Measurements from ENCODE around the gene ZNF382.
"Not testable (repeated sequence)": the region's sequence is repeated elsewhere in the genome, so short reads cannot be mapped to it uniquely, and the experiment has no call there.

Gene ZNF382
- total RNA-seq, result 13.7 reads per million, percentile 38 among the genes with 10 or more reads in this experiment

DNA sequence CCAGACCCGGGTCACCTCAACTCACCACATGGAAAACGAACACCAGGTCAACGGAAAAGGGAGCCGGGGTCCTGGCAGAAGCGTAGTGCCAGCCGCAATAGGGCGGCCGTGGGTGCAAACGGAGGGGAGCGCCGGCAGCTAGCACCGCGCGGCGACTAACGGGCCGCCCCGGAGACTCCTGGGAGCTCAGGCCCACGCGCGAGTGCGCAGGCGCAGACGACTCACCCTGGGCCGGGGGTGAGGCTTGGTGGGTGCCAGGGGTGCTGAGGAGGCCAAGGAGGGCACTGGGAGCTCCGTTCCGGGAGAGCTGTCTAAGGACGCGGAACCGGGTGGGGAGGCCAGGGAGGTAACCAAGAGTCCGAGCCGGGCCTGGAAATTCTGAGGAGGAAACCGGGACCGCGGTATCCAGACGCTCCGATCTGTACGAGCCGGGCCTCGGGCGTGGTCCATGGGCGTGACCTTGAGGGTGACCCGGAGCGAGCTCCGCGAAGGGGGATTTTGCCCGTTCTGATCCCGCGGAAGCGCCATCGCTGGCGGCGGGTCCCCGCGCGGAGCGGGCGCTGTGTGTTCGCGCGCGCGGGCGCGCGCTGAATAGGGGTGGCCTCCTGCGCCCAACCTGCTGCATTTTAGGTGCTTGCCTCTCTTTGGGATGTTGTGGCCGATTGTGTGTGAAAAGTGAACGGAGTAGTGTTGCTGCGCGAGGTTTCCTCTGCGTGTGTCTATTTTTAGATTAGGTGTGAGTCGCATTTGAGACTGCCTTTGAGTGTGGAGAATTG lies at the start of gene ZNF382:
Gene ZNF382, plus strand, starts transcription at position 213 of the 776 bp plus-strand sequence. CDS start 4,602 bp downstream, outside the sequence.
- peak; percentile 79 for DNase-seq

GRCh38 chr19:36564391-36564790 lies 40.7 kb upstream of the ZNF382 start:
- no peak for DNase-seq

DNA sequence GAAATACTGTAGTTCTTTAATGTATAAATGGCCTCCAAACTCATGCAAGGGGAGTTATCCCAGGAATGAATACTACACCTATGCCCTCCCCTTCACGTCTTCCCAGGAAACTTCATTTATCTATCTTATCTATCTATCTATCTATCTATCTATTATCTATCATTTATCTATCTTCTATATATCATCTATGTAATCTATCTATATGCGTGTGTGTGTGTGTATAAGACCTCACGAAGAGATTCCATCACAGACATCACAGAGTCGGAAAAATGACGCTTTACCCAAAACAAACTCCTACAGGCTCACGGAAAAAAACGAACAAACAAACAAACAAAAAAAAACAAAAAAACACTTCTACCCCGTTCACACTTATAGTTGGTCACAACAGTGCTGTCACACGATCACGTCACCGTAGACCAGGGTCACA lies 32.5 kb upstream of the ZNF382 start:
- no peak for DNase-seq

DNA sequence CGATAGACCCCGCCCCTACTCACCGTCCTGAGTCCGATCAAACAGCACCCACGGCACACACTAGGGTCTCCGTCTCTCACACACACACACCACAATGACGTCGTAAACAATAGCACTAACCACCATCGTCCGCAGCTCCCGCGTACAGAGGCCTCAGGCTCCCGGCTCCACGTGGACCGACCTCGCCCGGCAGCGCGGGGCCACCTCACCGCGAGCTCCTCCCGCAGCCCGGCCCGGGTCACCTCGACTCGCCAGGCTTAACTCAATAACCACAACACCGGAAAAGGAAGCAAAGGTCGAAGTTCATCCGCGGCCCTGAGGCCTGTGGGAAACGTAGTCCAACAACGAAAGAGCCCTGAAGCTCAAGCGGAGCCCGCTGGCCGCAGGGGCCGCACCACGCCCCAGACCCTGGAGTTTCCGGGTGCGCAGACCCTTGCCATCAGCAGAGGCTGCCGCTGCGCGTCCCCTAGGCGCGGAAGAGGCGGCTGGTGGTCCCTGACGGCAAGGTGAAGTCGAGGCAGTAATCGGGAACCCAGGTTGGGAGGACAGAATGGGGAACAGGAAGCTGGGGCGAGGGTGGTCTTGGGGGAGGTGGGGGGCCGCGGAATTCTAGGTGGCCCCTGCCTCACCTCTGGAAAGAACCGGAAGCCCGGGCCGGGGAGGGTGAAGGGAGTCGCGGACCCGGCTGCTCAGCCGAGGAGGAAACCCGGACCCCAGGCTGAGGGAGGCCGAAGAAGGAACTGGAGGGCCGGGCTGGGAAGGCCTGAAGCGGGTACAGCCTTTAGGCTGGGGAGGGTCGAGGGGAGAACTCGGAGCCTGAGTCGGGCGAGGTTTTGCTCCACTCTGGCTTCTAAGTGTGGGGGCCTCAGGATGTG lies 31.9 kb upstream of the ZNF382 start, which contains the start of gene ZNF529:
Gene ZNF529, minus strand, starts transcription at position 273 of the 875 bp plus-strand sequence. CDS start 946 bp downstream, outside the sequence.
- peak; percentile 80 for DNase-seq

DNA sequence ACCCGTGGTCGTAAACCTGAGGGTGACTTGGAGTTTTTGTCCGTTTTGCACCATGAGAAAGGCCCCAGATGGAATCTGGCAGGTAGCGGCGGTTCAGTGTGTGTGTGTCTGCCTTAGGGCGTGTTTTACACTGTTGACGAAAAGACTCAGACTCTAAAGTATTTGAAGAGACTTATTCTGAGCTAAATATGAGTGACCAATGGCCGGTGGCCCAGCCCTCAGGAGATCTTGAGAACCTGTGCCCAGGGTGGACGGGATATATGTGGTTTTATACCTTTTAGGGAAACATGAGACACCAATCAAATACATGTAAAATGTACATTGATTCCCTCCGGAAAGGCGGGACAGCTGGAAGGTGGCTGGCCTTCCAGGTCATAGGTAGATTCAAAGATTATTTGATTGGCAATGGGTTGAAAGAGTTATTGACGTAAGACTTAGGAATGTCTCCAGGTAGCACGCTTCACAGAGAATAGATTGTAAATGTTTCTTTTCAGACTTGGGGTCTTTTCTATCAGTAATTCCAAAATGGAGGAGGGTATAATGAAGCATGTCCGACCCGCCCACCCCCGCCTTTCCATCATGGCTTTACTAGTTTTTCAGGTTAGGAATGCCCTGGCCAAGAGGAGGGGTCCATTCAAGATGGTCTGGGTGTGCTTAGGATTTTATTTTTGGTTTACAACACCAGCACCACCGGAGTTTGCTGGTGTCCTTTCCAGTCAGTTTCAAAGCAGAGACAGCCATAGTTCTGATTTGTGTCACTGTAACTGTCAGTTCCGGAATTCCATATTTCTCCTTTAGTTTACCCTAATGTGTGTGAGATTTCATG lies 31.0 kb upstream of the ZNF382 start:
- DNase-seq, result no peak

GRCh38 chr19:36574741-36575140 lies 30.4 kb upstream of the ZNF382 start:
- DNase-seq, result no peak

DNA sequence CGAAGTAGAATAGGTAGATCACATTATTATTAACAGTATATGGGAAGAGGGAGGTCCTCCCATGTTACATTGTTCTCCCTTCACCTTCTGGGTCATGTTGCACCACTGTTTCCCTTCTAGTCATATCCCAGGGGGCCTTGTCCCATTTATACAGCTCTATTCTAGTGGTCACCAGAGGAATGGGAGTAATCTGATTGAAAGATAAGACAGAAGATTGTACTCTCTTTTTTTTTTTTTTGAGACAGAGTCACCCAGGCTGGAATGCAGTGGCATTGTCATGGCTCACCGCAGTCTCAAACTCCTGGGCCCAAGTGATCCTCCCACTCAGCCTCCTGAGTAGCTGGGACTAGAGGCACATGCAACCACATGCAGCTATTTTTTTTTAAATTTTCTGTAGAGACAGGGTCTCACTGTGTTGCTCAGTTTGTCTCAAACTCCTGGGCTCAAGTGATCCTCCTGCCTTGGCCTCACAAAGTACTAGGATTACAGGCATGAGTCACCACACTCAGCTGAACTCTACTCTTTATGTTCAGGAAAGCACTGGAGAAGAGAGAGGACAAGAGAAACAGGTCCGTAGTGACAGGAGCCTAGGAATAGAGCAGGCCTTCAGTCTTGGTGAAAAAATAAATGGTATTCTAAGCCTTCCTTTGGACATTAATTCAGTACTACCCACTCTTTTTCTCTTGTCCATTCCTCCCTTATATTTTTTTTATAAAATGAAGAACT lies 27.7 kb upstream of the ZNF382 start:
- no peak for DNase-seq

DNA sequence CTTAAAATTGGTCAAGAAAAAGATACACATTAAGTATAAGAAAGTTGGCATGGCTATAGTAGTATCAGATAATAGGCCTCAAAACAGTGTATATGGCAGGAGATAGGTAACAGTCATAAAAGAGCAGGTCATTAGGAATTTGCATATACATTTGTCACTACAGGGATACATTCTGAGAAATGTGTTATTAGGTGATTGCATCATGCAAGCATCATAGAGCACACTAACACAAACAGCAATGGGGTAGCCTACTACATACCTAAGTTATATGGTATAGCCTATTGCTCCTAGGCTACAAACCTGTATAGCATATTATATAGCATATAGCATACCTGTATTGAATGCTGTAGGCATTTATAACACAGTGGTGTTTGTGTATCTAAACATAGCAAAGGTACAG lies 25.9 kb upstream of the ZNF382 start:
- DNase-seq, result no peak

DNA sequence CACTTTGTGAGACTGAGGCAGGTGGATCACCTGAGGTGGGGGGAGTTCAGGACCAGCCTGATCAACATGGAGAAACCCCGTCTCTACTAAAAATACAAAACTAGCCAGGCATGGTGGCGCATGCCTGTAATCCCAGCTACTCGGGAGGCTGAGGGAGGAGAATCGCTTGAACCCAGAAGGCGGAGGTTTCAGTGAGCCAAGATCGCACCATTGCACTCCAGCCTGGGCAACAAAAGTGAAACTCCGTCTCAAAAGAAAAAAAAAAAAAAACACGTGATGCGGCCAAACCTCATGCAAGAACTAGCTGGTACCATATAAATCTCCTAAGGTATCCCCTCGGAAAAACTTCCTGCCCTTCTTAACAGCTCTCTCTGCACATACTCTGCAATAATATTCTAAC lies 2.4 kb upstream of the ZNF382 start:
- not testable (repeated sequence) for DNase-seq

DNA sequence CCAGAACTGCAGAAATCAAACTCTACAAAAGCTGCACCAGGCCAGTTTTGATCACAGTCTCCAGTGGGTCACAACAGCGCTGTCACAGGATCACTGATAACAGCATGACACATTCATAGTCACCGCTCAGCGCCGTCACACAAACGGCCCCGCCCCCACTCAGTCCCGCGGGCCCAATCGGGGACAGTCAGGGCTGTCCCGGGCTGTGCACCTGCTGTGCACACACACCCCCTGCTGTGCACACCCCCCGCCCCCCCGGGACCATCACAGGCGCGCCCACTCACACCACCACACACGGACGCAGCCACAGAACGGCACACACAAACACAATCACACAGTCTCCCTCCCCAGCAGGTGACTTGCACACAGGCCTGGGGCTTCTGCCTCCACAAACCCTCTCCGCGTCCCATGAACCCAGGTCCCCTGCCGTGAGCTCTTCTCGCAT lies 435 bp upstream of the ZNF382 start:
- DNase-seq, result peak; percentile 78

- no peak for DNase-seq
These were observed 865 bp downstream of the ZNF382 start for GRCh38 chr19:36605877-36606478.

DNA sequence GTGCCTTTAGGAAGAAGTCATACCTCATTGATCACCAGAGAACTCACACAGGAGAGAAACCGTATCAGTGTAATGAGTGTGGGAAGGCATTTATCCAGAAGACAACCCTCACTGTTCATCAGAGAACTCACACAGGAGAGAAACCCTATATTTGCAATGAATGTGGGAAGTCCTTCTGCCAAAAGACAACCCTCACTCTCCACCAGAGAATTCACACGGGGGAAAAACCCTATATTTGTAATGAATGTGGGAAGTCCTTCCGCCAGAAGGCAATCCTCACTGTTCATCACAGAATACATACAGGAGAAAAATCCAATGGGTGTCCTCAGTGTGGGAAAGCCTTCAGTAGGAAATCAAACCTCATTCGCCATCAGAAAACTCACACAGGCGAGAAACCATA lies 21.9 kb downstream of the ZNF382 start:
- DNase-seq, result no peak

DNA sequence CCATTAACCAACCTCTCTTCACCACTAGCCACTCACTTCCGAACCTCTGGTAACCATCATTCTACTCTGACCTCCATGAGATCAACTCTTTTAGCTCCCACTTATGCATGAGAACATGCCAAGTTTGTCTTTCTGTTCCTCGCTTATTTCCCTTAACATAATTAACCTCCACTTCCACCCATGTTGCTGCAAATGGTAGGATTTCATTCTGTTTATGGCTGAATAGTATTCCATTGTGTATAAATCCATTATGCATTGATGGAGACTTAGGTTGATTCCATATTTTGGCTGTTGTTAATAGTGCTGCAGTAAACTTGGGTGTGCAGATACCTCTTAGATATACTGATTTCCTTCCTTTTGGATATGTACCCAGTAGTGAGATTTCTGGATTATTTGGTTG lies 30.2 kb downstream of the ZNF382 start:
- no peak for DNase-seq

- DNase-seq, result no peak
These were observed 33.9 kb downstream of the ZNF382 start for GRCh38 chr19:36638862-36639510.

DNA sequence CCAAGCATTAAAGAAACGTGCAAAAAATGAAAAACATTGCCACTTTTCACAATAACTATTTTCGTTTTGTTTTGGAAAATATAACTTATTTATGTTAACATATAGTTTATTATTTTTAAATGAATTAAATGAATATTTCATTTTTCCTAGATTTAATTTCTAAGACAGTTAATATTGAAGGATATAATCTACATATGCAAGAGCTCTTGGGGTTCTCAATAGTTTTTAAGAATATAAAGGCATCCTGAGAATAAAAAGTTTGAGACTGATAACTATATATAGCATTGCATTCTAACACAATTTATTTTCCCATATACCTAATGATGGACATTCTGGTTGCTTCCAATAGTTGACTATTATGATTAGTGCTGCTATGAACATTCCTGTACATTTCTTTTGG lies 41.6 kb downstream of the ZNF382 start:
- DNase-seq, result no peak

DNA sequence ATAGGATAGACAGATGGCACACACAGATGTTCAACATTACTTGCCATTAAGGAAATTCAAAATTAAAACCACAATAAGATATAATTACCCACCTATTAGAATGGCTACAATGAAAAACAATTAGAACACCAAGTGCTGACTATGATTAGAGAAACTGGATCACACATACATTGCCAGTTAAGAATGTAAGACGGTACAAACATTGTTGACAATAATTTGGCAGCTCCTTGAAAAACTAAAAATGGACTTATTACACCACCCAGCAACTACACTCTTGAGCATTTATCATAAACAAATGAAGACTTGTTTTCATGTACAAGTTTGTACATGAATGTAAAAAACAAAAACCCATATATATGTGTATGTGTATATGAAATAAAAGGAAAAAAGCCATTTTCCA lies 47.8 kb downstream of the ZNF382 start:
- DNase-seq, result no peak

DNA sequence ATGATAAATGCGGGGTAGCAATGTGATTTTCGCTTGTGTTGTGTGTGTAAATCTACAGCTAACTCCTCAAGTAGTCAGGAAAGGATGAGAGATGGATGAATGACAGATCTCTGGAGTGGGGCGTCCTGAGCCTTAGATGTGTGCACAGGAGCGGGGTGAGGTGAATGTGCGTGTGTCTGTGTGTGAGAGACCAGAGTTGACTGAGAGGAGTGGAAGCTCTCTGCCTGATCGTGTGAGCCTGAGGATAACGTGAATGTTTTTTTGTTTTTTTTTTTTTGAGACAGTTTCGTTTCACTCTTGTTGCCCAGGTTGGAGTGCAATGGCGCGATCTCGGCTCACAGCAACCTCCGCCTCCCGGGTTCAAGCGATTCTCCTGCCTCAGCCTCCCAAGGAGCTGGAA lies 60.7 kb downstream of the ZNF382 start:
- DNase-seq, result no peak

DNA sequence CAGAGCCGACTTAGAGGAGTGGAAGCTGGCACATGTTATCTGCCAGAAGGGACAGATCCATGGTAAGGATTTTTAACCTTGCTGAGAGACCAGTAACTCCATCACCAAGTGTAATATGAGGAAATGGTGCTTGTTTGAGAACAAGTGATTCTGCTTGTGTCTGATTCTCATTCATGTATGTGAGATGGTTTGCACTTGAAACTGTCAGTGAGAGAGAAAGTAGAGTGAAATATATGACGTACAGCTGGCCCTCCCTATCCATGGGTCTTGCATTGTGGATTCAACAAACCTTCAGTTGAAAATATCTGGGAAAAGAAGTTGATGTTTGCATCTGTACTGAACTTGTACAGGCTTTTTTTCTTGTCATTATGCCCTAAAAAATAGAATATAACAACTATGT lies 63.5 kb downstream of the ZNF382 start:
- no peak for DNase-seq

DNA sequence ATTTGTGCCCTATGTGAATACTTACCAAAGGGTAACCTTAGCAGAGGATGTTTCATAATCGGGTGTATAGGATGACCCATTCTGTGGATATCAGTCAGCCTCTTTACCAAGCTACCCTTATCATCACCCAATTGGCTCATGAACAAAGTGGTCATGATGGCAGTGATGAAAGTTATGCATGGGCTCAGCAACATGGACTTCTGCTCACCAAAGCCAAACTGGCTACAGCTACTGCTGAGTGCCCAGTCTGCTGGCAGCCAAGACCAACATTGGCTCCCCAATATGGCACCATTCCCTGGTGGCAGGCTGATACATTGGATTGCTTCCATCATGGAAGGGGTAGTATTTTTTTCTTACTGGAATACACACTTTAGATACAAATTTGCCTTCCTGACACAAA lies 67.3 kb downstream of the ZNF382 start:
- no peak for DNase-seq

GRCh38 chr19:36674201-36674600 lies 69.1 kb downstream of the ZNF382 start:
- DNase-seq, result no peak

GRCh38 chr19:36679455-36679854 lies 74.3 kb downstream of the ZNF382 start:
- no peak for DNase-seq

Measured in effector CD4-positive, alpha-beta T cell (primary cell).